H1 (cell line): ENCODE measurements around the gene RHOH. TPM values are rescaled to one million over a fixed set of nuclear protein-coding genes. Genes with fewer than 3 reads are reported as not detected.

ENCODE experiments used
- polyA plus RNA-seq, 7 experiments: library from polyadenylated mRNA; depleted of rRNA in 3 of 7; stranded (reverse) in 5 of 7; unstranded in 2 of 7; fragments of >200 nt in 5 of 7; fragments of 200-250 nt in 2 of 7; gene quantifications; 1 replicate in 5 of 7; 2 replicates in 1 of 7; 4 replicates in 1 of 7; pipeline versions ENCODE4 v1.2.1 to v1.2.3, GENCODE V29; 2011 to 2013; ENCODE audit warnings: missing spikeins in 2 of 7, mixed read lengths in 2 of 7
- total RNA-seq: library from RNA; stranded (reverse); fragmentation: NEBNext Ultra II Directional; extraction: Animal tissue kit (Norgen Biotek cat#: 25700); gene quantifications from 2 replicates; pipeline ENCODE4 v1.2.1, GENCODE V29; 2021

RHOH gene
- total and polyA plus RNA-seq, 2 of the 8 experiments (the other 6 are each of a cell fraction or from before 2014, with no cell fraction given), result 5.9 to 6.9 TPM

Other genes starting within 250 kb of the RHOH start
- gene PDS5A, start 219.1 kb upstream of the RHOH start, total RNA-seq, result 73.8 and 76.6 TPM in 2 replicates
- gene PDS5A, start 219.1 kb upstream of the RHOH start, polyA plus RNA-seq (2011; rRNA removed), result 10.1 and 15.5 TPM in 2 replicates
- 43.1 and 44.7 TPM in 2 replicates for gene N4BP2, start 140.2 kb upstream of the RHOH start, total RNA-seq
- 3.3 and 4.4 TPM in 2 replicates for gene N4BP2, start 140.2 kb upstream of the RHOH start, polyA plus RNA-seq (2011; rRNA removed)
- 1.4 and 1.5 TPM in 2 replicates for gene CHRNA9, start 138.3 kb downstream of the RHOH start, total RNA-seq
- 2.8 and 3.3 TPM in 2 replicates for gene CHRNA9, start 138.3 kb downstream of the RHOH start, polyA plus RNA-seq (2011; rRNA removed)